AG08395 (cell line): ENCODE data around the gene COPZ1.
A peak's percentile ranks its signal among the peaks of the same experiment; 100 is the strongest.
"Not testable (repeated sequence)": the region's sequence is repeated elsewhere in the genome, so short reads cannot be mapped to it uniquely, and the experiment has no call there.

ENCODE experiments used
- DNase-seq: peaks from one replicate; pipeline ENCODE4 v3.0.0; 2012; ENCODE audit warnings: mixed read lengths, low spot score

The COPZ1 gene

GRCh38 chr12:54337280-54337842 is 12.4 kb downstream of the COPZ1 start:
- DNase-seq: no peak

GRCh38 chr12:54337854-54338650 is 13.1 kb downstream of the COPZ1 start:
- no peak for DNase-seq

DNA sequence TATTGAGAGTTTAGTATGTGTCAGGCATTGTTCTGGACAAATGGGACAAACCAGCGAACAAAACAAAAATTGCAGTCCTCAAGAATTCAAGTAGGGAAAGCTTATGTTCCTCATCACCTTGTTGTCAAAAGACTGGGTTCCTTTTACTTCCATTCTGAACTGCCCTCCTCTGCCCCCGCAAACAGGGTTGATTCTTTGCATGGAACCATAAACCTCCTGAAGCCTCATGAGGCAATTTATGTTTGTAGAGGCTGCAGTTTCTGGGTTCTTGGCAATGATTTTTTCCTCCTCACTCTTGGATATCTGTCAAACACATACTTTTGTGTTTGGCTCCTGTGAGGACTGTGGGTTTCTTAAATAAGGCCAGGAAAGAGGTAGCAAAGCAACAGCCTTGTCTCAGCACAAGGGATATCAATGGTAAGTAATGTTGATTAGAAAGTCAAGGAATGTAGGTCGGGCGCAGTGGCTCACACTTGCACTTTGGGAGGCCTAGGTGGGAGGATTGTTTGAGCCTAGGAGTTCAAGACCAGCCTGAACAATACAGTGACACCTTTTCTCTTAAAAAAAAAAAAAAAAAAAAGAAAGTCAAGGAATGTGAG is 13.9 kb downstream of the COPZ1 start:
- no peak for DNase-seq

DNA sequence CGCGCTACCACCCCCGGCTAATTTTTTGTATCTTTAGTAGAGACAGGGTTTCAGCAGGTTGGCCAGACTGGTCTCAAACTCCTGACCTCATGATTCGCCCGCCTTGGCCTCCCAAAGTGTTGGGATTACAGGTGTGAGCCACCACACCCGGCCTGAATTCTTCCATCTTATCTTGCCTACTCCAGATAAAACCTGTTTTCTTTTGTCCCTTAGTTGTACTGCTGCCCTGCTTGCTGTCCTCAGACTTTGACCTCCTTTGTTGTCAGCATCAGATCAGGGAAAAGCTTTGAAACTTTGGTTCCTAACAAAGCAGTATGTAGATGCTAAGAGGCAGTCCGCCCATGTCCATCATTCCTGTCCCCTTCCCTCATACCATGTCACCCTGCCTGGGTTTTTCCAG is 15.9 kb downstream of the COPZ1 start:
- DNase-seq: no peak

GRCh38 chr12:54341378-54342300 is 16.7 kb downstream of the COPZ1 start:
- no peak for DNase-seq

DNA sequence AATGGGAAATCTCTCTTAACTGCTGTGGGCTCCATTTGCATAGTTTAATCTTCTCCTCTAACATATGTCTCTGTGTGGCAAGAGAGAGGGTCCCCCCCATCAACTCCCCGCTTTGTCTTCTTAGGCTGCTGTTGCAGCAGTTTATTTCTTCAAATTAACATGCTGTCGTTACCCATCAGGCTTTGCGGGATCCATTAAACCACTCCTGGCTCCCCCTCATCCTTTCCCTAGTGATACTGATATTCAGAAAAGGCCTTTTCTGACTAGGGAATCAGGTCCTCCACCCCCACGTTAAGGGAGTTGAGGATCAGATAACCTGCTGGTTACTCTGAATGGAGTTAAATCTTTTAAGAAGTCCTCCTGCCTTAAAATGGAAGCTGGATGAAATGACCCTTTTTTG is 24.1 kb downstream of the COPZ1 start:
- no peak for DNase-seq

- no peak for DNase-seq
Observed at GRCh38 chr12:54349679-54350078, 24.7 kb downstream of the COPZ1 start.

DNA sequence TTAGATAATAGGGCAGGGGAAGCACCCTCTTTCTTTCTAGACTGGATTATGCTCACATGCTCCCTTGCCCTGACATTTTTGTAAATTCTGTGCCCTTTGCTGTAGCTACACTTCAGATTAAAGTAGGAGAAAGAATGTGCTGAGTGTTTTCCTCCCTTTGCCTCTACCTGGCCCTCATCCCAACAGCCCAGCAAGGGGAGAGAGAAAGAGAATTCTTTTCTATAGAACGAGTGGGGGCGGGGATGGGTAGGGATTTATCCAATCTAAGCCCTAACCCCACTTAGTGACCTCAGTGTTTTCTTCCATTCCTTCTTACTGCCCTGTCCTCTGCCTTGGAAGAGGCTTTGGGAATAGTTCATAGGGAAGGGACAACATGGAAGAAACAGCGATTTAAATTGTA is 25.8 kb downstream of the COPZ1 start:
- DNase-seq: no peak

GRCh38 chr12:54351341-54351740 is 26.4 kb downstream of the COPZ1 start:
- DNase-seq: no peak

GRCh38 chr12:54352022-54352531 is 27.1 kb downstream of the COPZ1 start:
- peak; percentile 53 for DNase-seq

DNA sequence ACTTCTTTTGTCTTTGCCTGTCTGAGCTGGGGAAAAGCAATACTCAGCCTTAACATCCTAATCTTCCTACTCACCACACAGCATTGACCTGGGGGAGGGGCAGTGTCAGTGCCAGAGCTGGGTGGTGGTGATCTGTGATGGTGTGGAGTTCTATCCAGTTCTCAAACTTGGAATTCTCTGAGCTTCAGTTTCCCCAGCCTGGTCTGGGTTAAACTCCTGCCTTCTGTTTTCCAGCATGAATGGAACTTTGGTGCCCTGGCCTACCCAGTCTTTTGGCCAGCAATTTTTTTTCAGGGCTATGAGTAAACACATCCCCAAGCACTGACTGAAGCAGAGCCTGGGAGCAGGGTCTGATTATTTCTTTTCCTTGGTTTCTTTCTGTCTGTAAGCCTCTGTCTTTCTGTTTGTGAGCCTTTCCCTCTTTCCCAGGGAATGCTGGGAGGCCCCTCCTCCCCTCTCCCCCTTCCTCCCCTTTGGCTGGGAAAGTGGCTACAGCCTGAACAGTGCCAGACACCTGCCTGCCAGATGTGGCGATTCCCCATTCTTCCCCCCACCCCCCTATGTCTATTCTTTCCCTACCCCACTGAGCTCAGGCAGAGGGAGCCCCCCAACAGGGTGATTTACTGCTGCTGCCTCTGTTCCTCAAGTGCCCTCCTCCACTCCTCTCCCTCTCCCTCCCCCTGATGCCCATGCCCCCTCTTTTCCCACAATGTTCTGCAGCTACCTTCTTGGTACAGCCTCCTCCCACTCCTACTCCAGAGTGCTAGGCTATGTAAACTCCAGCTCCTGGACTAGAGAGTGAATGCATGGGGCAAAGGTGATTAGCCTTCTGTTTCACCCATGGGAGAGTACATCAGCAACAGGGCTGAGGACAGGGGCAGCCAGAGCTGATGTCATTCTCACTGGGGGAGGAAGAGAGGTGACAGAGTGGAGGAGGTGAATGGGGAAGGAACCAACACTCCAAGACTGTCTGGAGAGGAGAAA is 28.3 kb downstream of the COPZ1 start:
- peak; percentile 54 for DNase-seq

GRCh38 chr12:54354271-54354670 is 29.3 kb downstream of the COPZ1 start:
- DNase-seq: not testable (repeated sequence)

DNA sequence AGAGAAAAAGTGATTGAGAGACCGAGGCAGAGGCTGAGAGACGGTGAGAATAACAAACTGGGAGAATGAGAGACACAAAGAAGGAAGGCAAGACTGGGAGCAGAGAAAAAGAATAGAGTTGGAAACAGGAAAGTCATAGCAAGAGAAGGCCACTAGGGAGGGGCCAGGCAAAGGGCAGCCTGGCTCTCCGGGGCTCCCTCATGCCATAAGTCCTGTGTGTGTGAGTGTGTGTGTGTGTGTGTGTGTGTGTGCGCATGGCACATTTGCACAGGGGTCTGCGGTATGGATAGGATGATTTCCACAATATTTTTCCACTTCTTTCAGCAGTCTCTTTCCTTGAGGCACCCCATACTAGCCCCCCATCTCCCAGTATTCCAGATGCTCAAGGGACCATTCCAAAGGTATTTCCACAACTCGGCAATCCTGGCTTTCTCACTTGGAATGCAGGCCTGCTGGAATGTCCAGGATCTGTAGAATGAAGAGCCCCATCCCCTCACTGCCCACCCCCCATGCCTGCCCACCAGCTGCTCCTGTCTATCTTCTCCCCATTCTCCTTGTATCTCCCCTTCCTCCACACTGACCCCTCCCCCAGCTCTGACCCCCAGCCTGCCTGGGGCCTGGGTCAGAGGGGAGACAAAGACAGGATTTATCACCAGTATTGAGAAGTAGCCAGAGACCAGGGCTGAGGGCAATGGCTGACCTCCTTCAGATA is 30.3 kb downstream of the COPZ1 start:
- no peak for DNase-seq

- DNase-seq: no peak
Observed at GRCh38 chr12:54356228-54356627, 31.3 kb downstream of the COPZ1 start.

- no peak for DNase-seq
Observed at GRCh38 chr12:54356951-54357356, 32.0 kb downstream of the COPZ1 start.

DNA sequence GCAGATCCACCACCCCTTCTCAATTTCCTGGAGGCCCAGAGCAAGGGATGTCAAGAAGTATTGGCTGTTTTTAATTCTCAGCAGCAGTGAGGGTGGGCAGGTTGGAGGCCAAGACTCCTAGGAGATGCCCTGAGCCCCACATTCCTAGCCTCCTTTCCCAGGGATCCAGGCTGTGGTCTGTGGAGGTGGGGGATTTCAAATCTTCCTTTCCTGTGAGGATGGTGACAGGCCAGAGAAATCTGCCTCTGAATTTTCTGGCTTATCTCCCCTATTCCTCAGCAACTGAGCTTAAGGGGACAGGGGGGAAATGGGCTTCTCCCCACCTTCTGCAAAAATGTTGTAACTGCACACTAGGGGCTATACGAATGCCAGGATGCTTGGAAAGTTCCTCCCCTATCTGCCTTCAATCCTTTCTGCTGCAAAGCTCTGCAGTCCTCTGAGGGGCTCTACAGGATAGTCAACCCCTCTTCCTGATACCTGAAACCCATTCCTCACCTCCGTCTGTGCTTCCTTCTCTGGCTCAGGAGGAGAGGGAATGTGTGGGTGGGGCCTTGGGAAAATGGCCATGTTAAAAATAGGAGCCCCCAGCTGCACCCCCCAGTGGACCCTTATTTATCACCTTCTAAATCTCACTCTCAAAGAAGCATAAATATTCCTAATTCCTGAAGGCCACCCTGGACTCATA is 32.7 kb downstream of the COPZ1 start:
- no peak for DNase-seq

DNA sequence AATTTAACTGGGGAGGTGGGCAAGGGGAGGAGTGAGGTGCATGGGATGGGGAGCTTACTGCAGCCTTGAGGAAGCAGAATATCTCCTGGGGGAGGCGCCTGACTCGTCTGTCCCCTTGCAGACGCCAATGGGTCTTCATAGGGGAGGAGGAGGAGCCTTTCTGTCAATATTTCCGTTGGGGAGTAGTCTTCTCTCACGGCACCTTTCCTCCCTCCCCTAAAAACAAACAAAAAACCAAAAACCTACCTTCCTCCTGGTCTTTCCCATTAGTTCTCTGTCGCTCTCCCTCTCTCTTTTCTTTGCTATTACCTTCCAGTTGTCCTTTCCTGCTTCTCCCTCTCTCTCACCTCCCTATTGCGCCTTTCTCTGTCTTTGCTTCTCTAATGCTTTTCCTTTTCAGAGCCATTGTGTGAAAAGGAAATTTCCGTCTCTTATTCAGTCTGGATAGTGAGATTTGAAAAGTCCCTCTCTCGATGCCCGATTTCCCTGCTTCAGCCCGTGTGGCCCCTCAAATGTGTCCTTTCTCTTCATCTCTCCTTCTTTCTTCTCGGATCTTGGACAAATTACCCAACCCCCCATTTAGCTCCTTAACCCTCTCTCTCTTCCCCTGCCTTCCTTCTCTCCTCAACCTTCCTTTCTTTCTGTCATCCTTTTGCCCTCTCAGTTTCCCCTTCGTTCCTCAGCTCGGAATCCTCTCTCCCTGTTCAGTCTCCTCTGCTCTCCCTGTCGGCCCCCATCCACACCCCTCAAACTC is 33.4 kb downstream of the COPZ1 start:
- peak; percentile 50 for DNase-seq

DNA sequence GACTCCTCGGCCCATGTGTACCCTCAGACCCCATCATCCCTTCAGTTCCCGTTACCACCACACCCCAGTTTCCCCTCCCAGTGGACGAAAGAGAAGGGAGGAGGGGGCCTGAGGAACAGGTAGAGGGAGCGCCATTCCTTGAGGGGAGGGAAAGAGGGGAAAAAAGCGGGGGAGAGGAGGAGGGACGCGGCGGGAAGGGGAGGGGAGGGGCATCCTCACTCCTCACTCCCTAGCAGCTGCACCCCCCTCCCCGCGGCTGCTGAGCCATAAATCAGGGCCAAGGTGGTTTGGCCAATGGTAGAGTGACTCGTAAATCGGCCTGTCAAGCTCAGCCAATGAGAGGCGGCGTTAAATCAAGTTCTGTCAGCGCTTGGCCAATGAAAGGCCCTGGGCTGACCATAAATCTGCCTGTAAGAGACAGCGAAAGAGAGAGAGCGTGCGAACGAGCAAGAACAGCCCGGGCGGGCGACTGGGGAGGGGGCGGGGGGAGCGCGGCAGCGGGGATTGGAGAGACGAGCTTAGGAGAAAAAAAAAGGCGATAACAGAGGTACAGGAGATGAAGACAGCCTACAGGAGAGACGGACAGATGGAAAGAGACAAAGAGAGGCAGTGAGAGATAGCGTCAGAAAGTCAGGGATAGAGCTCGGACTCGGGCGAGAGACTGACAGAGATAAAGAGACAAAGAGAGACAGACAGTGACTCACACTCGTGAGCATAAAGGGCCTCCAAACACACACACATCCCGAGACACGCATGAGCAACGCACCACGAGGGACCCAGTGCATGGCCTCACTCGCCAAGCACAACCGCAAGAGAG is 34.2 kb downstream of the COPZ1 start:
- peak; percentile 95 for DNase-seq
